Lower leg skin (tissue), 3 donors: ENCODE data around the gene EPB41.

ENCODE experiments used
- CTCF ChIP-seq, 3 donors: fragments of 450-650 bp; IDR thresholded peaks; one replicate each; pipeline ENCODE4 v1.5.1; 2016; ENCODE audit warnings: antibody characterized with exemption in 3 of 3, mild to moderate bottlenecking in 3 of 3, moderate library complexity in 2 of 3
- POLR2A ChIP-seq, 2 donors: fragments of 450-650 bp; IDR thresholded peaks; one replicate each; pipeline ENCODE4 v1.6.1; 2016 to 2017; ENCODE audit warnings: antibody characterized with exemption in 2 of 2, mild to moderate bottlenecking in 1 of 2, moderate library complexity in 1 of 2

- no peak for TF ChIP-seq CTCF (IDR thresholded peaks at IDR 0.05)
- no peak for TF ChIP-seq POLR2A (IDR thresholded peaks at IDR 0.05)
Measured at GRCh38 chr1:29148656-29149491, 234.5 kb downstream of the EPB41 start.
